Body of pancreas (tissue), 4 donors: ENCODE data around the gene MSL1.

Source experiments
- CTCF ChIP-seq, 7 experiments: fragments of 450-650 bp in 4 of 7; fragments of 200-600 bp in 3 of 7; sonication (generic) in 3 of 7; IDR thresholded peaks; one replicate each; pipeline ENCODE4 v1.5.1; 2016 to 2019; ENCODE audit warnings: antibody characterized with exemption in 7 of 7
- POLR2A ChIP-seq, 3 donors: fragments of 450-650 bp; IDR thresholded peaks; one replicate each; pipeline ENCODE4 v1.6.1; 2016; ENCODE audit warnings: antibody characterized with exemption in 3 of 3, mild to moderate bottlenecking in 2 of 3

DNA sequence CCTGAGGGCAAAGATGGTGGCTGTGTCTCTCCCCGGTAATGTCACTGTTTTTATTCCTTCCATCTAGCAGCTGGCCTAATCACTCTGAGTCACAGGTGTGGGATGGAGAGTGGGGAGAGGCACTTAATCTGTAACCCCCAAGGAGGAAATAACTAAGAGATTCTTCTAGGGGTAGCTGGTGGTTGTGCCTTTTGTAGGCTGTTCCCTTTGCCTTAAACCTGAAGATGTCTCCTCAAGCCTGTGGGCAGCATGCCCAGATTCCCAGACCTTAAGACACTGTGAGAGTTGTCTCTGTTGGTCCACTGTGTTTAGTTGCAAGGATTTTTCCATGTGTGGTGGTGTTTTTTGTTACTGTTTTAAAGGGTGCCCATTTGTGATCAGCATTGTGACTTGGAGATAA lies 50.0 kb downstream of the MSL1 start:
- no peak for TF ChIP-seq POLR2A (IDR thresholded peaks at IDR 0.05)
- TF ChIP-seq CTCF (IDR thresholded peaks at IDR 0.05): no peak
